ENCODE measurements around the gene PRPSAP1. TPM values are rescaled to one million over a fixed set of nuclear protein-coding genes. Genes with fewer than 3 reads are reported as not detected.

PRPSAP1 gene
- total and polyA plus RNA-seq, 2 of the 8 experiments (the other 6 are each of a cell fraction or from before 2014, with no cell fraction given), result 32.0 to 54.2 TPM

DNA sequence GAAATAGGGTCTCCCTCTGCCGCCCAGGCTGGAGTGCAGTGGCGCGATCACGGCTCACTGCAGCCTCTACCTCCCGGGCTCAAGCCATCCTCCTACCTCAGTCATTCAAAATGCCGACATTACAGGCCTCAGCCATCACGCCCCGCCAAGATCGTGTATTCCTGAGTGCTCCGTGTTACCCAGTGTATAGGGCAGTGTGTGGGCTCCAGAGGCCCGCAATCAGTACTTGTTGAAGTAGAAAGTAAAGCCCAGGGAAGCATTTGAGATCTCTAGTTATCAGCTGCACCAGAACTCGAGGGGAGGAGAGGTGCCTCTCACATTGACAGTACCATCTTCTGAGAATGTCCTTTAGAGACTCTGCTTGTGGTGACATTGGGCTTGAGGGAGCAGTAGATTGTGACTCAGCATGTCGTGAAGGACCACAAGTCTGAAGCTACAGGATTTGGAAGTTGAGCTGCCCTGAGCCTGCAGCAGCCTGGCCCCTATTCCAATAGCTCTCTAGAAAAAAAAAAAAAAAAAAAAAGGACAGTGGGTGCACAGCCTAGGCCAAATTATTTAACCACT lies 1.1 kb upstream of the PRPSAP1 start (continued):
- TF ChIP-seq, protein P1, sequence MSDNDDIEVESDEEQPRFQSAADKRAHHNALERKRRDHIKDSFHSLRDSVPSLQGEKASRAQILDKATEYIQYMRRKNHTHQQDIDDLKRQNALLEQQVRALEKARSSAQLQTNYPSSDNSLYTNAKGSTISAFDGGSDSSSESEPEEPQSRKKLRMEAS (IDR thresholded peaks at IDR 0.05), result no peak
- TF ChIP-seq, protein P2, sequence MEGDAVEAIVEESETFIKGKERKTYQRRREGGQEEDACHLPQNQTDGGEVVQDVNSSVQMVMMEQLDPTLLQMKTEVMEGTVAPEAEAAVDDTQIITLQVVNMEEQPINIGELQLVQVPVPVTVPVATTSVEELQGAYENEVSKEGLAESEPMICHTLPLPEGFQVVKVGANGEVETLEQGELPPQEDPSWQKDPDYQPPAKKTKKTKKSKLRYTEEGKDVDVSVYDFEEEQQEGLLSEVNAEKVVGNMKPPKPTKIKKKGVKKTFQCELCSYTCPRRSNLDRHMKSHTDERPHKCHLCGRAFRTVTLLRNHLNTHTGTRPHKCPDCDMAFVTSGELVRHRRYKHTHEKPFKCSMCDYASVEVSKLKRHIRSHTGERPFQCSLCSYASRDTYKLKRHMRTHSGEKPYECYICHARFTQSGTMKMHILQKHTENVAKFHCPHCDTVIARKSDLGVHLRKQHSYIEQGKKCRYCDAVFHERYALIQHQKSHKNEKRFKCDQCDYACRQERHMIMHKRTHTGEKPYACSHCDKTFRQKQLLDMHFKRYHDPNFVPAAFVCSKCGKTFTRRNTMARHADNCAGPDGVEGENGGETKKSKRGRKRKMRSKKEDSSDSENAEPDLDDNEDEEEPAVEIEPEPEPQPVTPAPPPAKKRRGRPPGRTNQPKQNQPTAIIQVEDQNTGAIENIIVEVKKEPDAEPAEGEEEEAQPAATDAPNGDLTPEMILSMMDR (IDR thresholded peaks at IDR 0.05; ENCODE audit: control extremely low read depth in 1 of 3, insufficient read depth in 1 of 3, low read depth in 1 of 3, low read length in 3 of 3), result no peak
- no peak for TF ChIP-seq MAFK (IDR thresholded peaks at IDR 0.05; ENCODE audit: low read depth, low read length)
